GM12878 (cell line): ENCODE results near the gene SFXN4. TPM values are rescaled to one million over a fixed set of nuclear protein-coding genes. Genes with fewer than 3 reads are reported as not detected.
A peak's percentile ranks its signal among the peaks of the same experiment; 100 is the strongest.

Experiments
- ATAC-seq: fragments of 200-7000 bp; cut with Tn5 transposase; 3 replicates; pipeline ENCODE4 v1.9.1; 2020; ENCODE audit warnings: mild to moderate bottlenecking, moderate library complexity
- BruUV-seq: library from RNA; stranded (reverse); fragments of 400-500 nt; replicated peaks from 2 replicates; lab custom pipeline; 2021; lab: Mats Ljungman, UMichigan
- CTCF ChIA-PET: fragments of 300-600 bp; sonication (Branson Sonifier 250); formaldehyde crosslinking; extraction: SDS; loops from one replicate; lab custom pipeline; 2021; ENCODE audit warnings: inconsistent platforms; lab: Yijun Ruan, JAX
- POLR2A ChIA-PET: fragments of 350-600 bp; formaldehyde crosslinking; extraction: SDS; loops from one replicate; lab custom pipeline; 2021; ENCODE audit warnings: inconsistent platforms; lab: Charles Lee
- RAD21 ChIA-PET: fragments of 300-600 bp; sonication (Branson Sonifier 250); formaldehyde crosslinking; loops from one replicate; lab custom pipeline; 2023; ENCODE audit warnings: antibody characterized with exemption; ENCODE audit not compliant: unreplicated experiment; lab: Charles Lee
- SMC1A ChIA-PET: fragments of 300-600 bp; sonication (Branson Sonifier 250); formaldehyde crosslinking; loops from one replicate; lab custom pipeline; 2023; ENCODE audit not compliant: unreplicated experiment, uncharacterized antibody; lab: Charles Lee
- DNase-seq: peaks from one replicate; pipeline ENCODE4 v3.0.0-alpha.2; 2011; ENCODE audit warnings: low read depth, low spot score
- FAIRE-seq: peaks from 3 replicates; lab custom pipeline; 2011; peaks lifted over from hg19 to GRCh38; lab: Jason Lieb, UNC
- H2AFZ ChIP-seq: 2 replicates; pipeline ENCODE4 v1.6.0; 2011; ENCODE audit warnings: low read depth, low read length, control low read depth; ENCODE audit not compliant: control insufficient read depth
- H3K27ac ChIP-seq: 2 replicates; pipeline ENCODE4 v1.5.1; 2011; ENCODE audit warnings: control low read depth; ENCODE audit not compliant: control insufficient read depth, insufficient read depth
- H3K27me3 ChIP-seq, 2 experiments: replicated peaks in 1 of 2; 2 replicates each; pipeline versions ENCODE4 v1.6.0 to v1.6.1; 2011; ENCODE audit warnings: low read length in 1 of 2; ENCODE audit not compliant: control insufficient read depth in 2 of 2, insufficient read depth in 2 of 2
- H3K36me3 ChIP-seq, 2 experiments: 2 replicates each; pipeline ENCODE4 v1.5.1; 2011; ENCODE audit warnings: low read length in 1 of 2; ENCODE audit not compliant: control insufficient read depth in 2 of 2, insufficient read depth in 2 of 2
- H3K4me1 ChIP-seq: 2 replicates; pipeline ENCODE4 v1.6.1; 2011; ENCODE audit warnings: mild to moderate bottlenecking, low read length, moderate library complexity, mixed read lengths; ENCODE audit not compliant: control insufficient read depth, insufficient read depth
- H3K4me2 ChIP-seq: 2 replicates; pipeline ENCODE4 v1.6.0; 2011; ENCODE audit warnings: control low read depth; ENCODE audit not compliant: control insufficient read depth, insufficient read depth
- H3K4me3 ChIP-seq: fragments of 200-600 bp; sonication (generic); 2 replicates; pipeline ENCODE4 v1.5.1; 2016
- H3K79me2 ChIP-seq: 2 replicates; pipeline ENCODE4 v1.6.0; 2011; ENCODE audit warnings: low read length; ENCODE audit not compliant: control insufficient read depth, insufficient read depth
- H3K9ac ChIP-seq: 2 replicates; pipeline ENCODE4 v1.8.0; 2011; ENCODE audit warnings: low read length, control low read depth, mixed read lengths; ENCODE audit not compliant: control insufficient read depth, insufficient read depth
- H3K9me3 ChIP-seq: replicated peaks from 3 replicates; pipeline ENCODE4 v1.5.1; 2011; ENCODE audit warnings: mild to moderate bottlenecking, low read length; ENCODE audit not compliant: control insufficient read depth, insufficient read depth
- H4K20me1 ChIP-seq: 2 replicates; pipeline ENCODE4 v1.6.0; 2011; ENCODE audit not compliant: control insufficient read depth, insufficient read depth
- BACH1 ChIP-seq: fragments of 450-650 bp; IDR thresholded peaks from 2 replicates; pipeline ENCODE4 v1.6.1; 2017; ENCODE audit warnings: mild to moderate bottlenecking, borderline replicate concordance
- BHLHE40 ChIP-seq, 2 experiments: fragments of 450-650 bp in 1 of 2; IDR thresholded peaks; 2 replicates each; pipeline ENCODE4 v1.6.1; 2011 to 2017; ENCODE audit warnings: low read depth in 2 of 2, borderline replicate concordance in 1 of 2, improper control_type of control experiment in 1 of 2, low read length in 1 of 2, mild to moderate bottlenecking in 1 of 2
- DPF2 ChIP-seq: fragments of 450-650 bp; IDR thresholded peaks from 2 replicates; pipeline ENCODE4 v1.6.1; 2017; ENCODE audit warnings: mild to moderate bottlenecking
- EP300 ChIP-seq, 2 experiments: fragments of 150-350 bp in 1 of 2; IDR thresholded peaks; 2 replicates each; pipeline ENCODE4 v1.6.1; 2011 to 2012; ENCODE audit warnings: low read depth in 2 of 2, low read length in 2 of 2, borderline replicate concordance in 1 of 2, improper control_type of control experiment in 1 of 2, inconsistent platforms in 1 of 2; ENCODE audit not compliant: control insufficient read depth in 1 of 2
- HSF1 ChIP-seq: fragments of 150-350 bp; IDR thresholded peaks from 2 replicates; pipeline ENCODE4 v1.6.1; 2014; ENCODE audit warnings: mild to moderate bottlenecking, low read depth, low read length
- IKZF1 ChIP-seq: fragments of 450-650 bp; conservative IDR thresholded peaks from 2 replicates; pipeline ENCODE4 v1.6.1; 2017; ENCODE audit warnings: antibody characterized with exemption, mild to moderate bottlenecking
- IKZF2 ChIP-seq, 2 experiments: fragments of 450-650 bp; IDR thresholded peaks; 2 replicates each; pipeline ENCODE4 v1.6.1; 2017; ENCODE audit warnings: mild to moderate bottlenecking in 2 of 2, moderate library complexity in 2 of 2
- LARP7 ChIP-seq: fragments of 450-650 bp; IDR thresholded peaks from 2 replicates; pipeline ENCODE4 v1.6.1; 2017; ENCODE audit warnings: mild to moderate bottlenecking
- MXI1 ChIP-seq: fragments of 150-350 bp; IDR thresholded peaks from 2 replicates; pipeline ENCODE4 v1.6.1; 2011; ENCODE audit warnings: low read depth, mild to moderate bottlenecking, inconsistent platforms, low read length, improper control_type of control experiment
- NKRF ChIP-seq: fragments of 450-650 bp; conservative IDR thresholded peaks from 2 replicates; pipeline ENCODE4 v1.6.1; 2017; ENCODE audit warnings: mild to moderate bottlenecking, moderate library complexity
- RCOR1 ChIP-seq: conservative IDR thresholded peaks from 2 replicates; pipeline ENCODE4 v1.6.1; 2012; ENCODE audit warnings: low read depth, low read length, improper control_type of control experiment
- RELB ChIP-seq: fragments of 450-650 bp; IDR thresholded peaks from 2 replicates; pipeline ENCODE4 v1.6.1; 2017; ENCODE audit warnings: low read depth, mild to moderate bottlenecking, moderate library complexity
- RUNX3 ChIP-seq: IDR thresholded peaks from 2 replicates; pipeline ENCODE4 v1.6.1; 2012; ENCODE audit warnings: low read length, inconsistent platforms
- SMC3 ChIP-seq: IDR thresholded peaks from 2 replicates; pipeline ENCODE4 v1.6.1; 2011; ENCODE audit warnings: low read length, improper control_type of control experiment, borderline replicate concordance
- YBX1 ChIP-seq: fragments of 450-650 bp; IDR thresholded peaks from 2 replicates; pipeline ENCODE4 v1.6.1; 2016; ENCODE audit warnings: antibody characterized with exemption
- WGBS: methylation state at CpG from one replicate; pipeline ENCODE4 v1.1.6; 2016; ENCODE audit warnings: low lambda C conversion rate; ENCODE audit not compliant: insufficient replicate concordance, insufficient coverage; ENCODE audit errors: missing lambda C conversion rate; 5-methylcytosine and 5-hydroxymethylcytosine counted together
- in situ Hi-C: fragments of 300-500 bp; cut with MboI; formaldehyde crosslinking; loops from 9 replicates; pipeline ENCODE4 v1.14.3; 2018; ENCODE audit warnings: mixed read lengths
- intact Hi-C: fragments of 100-400 bp; cut with micrococcal nuclease; formaldehyde crosslinking; loops from one replicate; pipeline ENCODE4 v1.14.2; 2022; ENCODE audit not compliant: unreplicated experiment
- polyA plus RNA-seq, 11 experiments: library from polyadenylated mRNA; depleted of rRNA in 4 of 11; unstranded in 6 of 11; stranded (reverse) in 5 of 11; fragments of >200 nt; fragmentation: Nextera tagmentation in 4 of 11; fragmentation: Illumina TruSeq in 1 of 11; extraction: Ambion mirVana in 4 of 11; extraction: Trizol in 1 of 11; gene quantifications; 1 replicate in 1 of 11; 2 replicates in 10 of 11; pipeline versions ENCODE4 v1.2.1 to v1.2.3, GENCODE V29; 2011 to 2016; ENCODE audit warnings: inconsistent platforms in 2 of 11, missing spikeins in 2 of 11, low read depth in 1 of 11
- total RNA-seq, 4 experiments: library from RNA; depleted of rRNA in 3 of 4; stranded (reverse); fragments of >200 nt in 3 of 4; fragmentation: Illumina TruSeq in 1 of 4; extraction: Trizol in 1 of 4; gene quantifications; 2 replicates each; pipeline versions ENCODE4 v1.2.1 to v1.2.3, GENCODE V29; 2013 to 2021

Gene SFXN4
- total and polyA plus RNA-seq, 10 of the 15 experiments (the other 5 are each of a cell fraction or from before 2014, with no cell fraction given) = 40.7 to 111 (median 48.8) TPM

- TF ChIP-seq EP300 (IDR thresholded peaks at IDR 0.05; ENCODE audit: borderline replicate concordance in 1 of 2, control insufficient read depth in 1 of 2, low read depth in 2 of 2, low read length in 2 of 2) (no peak), IKZF2 (IDR thresholded peaks at IDR 0.05) (0 out of 4 replicates have a peak, but pooled peaks of 1 of the 2 experiments have one; percentile 5), RCOR1 (no peak)
- TF ChIP-seq, all 136 proteins: peak for 2
Measured at GRCh38 chr10:119208553-119208940, 43.0 kb upstream of the SFXN4 start (continued).

GRCh38 chr10:119207713-119208552, 42.4 kb upstream of the SFXN4 start:
- WGBS = 2% methylated on average over 52 of the region's 62 CpGs
- DNase-seq = no peak
- BruUV-seq = no TSS peak
- Histone ChIP-seq H3K27ac (peak overlapping the region; percentile 80), H3K4me2 (peak overlapping the region; percentile 51), H3K9me3 (no peaks in the 10 kb centered on the region), H3K9ac (peak overlapping the region; percentile 70), H2AFZ (peak overlapping the region; percentile 49), H3K79me2 (peaks cover 52% of the 10 kb centered on the region), H3K4me3 (peak overlapping the region; percentile 80), H3K27me3 (no peaks in the 10 kb centered on the region), H4K20me1 (no peaks in the 10 kb centered on the region), H3K4me1 (peaks cover 17% of the 10 kb centered on the region), H3K36me3 (no peaks in the 10 kb centered on the region)
- POLR2A ChIA-PET = interaction anchor here (1.2 to 1.6 kb wide), 5 partner anchors 63 to 389 kb away, joined by 3 to 11 read pairs (median 3); partner anchors contain the start of gene TIAL1
- in situ Hi-C loops (loop anchor here (5.0 kb wide), 1 partner anchor 284 kb away; no protein-coding TSS in a partner anchor), intact Hi-C loops (loop anchor here (1.0 to 5.0 kb wide), 7 partner anchors 61 to 444 kb away; partner anchors contain the start of genes BAG3, RGS10 and TIAL1)
- RAD21 ChIA-PET = interaction anchor here (0.8 to 3.8 kb wide), 25 partner anchors 9 to 497 kb away, joined by 3 to 46 read pairs (median 5); partner anchors contain the start of genes PRDX3, RGS10 and SFXN4
- FAIRE-seq = peak; percentile 27
- CTCF ChIA-PET = interaction anchor here (0.6 to 4.6 kb wide), 25 partner anchors 10 to 533 kb away, joined by 3 to 43 read pairs (median 3); partner anchors contain the start of genes BAG3 and RGS10
- SMC1A ChIA-PET = interaction anchor here (0.6 to 5.3 kb wide), 17 partner anchors 8 to 285 kb away, joined by 3 to 28 read pairs (median 5); no protein-coding TSS in a partner anchor
- peak; percentile 21 for ATAC-seq
- TF ChIP-seq DPF2 (peak; percentile 23; the same call in 1 of the 2 replicates), SMC3 (no peak), BHLHE40 (IDR thresholded peaks at IDR 0.05; ENCODE audit: borderline replicate concordance in 1 of 2, low read depth in 2 of 2, low read length in 1 of 2) (peak in 1 of 2 experiments; percentile 64; a peak in 2 of 4 replicates), RELB (no peak), YBX1 (no peak), IKZF1 (0 out of 2 replicates have a peak, but pooled peaks have one; percentile 28), RUNX3 (0 out of 2 replicates have a peak, but pooled peaks have one; percentile 9), LARP7 (peak; percentile 50; the same call in 1 of the 2 replicates), BACH1 (0 out of 2 replicates have a peak, but pooled peaks have one; percentile 9), MXI1 (peak; percentile 34; the same call in 1 of the 2 replicates), NKRF (peak; percentile 71), HSF1 (no peak)
